Measurements from ENCODE around the gene LIPI. TPM values are rescaled to one million over a fixed set of nuclear protein-coding genes. Genes with fewer than 3 reads are reported as not detected.

LIPI gene
- total RNA-seq, 1 experiment from 2014 or later: not detected

- H3K9ac ChIP-seq (ENCODE audit: extremely low read depth, insufficient read length, low read length): no peak overlapping the region
- no peak overlapping the region for H2AFZ ChIP-seq (ENCODE audit: low read length)
- H3K36me3 Mint-ChIP-seq (ENCODE audit: insufficient read depth in 1 of 3, low read depth in 3 of 3): peaks cover 10 to 24% (median 10%) of the 10 kb centered on the region in 3 experiments
- H4K91ac ChIP-seq (ENCODE audit: insufficient read length, low read depth, low read length): no peak overlapping the region
- H4K5ac ChIP-seq (ENCODE audit: insufficient read length, low read depth, low read length): no peak overlapping the region
- peaks cover 0 to 7% of the 10 kb centered on the region in 2 experiments; a peak in 2 of 4 replicates for H3K4me1 Mint-ChIP-seq
- H3K27me3 Mint-ChIP-seq (ENCODE audit: low read depth): no peaks in the 10 kb centered on the region; the same call in 1 of the 2 replicates
- no peak overlapping the region for H3K4me2 ChIP-seq (ENCODE audit: insufficient read depth, insufficient read length, low read length)
- no peak overlapping the region for H2BK20ac ChIP-seq (ENCODE audit: low read depth, low read length, poor library complexity, severe bottlenecking)
- no peaks in the 10 kb centered on the region for H3K79me1 ChIP-seq (ENCODE audit: insufficient read depth, low read depth, low read length, poor library complexity, severe bottlenecking)
- no peak overlapping the region for H4K8ac ChIP-seq (replicated peaks; ENCODE audit: insufficient read length, low read depth, low read length)
- H3K4ac ChIP-seq (ENCODE audit: low read depth, low read length): no peak overlapping the region
- no peak overlapping the region for H3K27ac ChIP-seq (ENCODE audit: insufficient read length, low read depth, low read length)
- no peak overlapping the region for H2BK120ac ChIP-seq (ENCODE audit: low read depth, low read length, poor library complexity, severe bottlenecking)
- peaks cover 59 to 64% of the 10 kb centered on the region in 2 experiments for H3K9me3 Mint-ChIP-seq
- no peak overlapping the region for H2AK5ac ChIP-seq (ENCODE audit: insufficient read length, low read length)
- no peak for DNase-seq
- H3K27me3 ChIP-seq (ENCODE audit: insufficient read depth, low read length): no peaks in the 10 kb centered on the region
- no peak overlapping the region for H3K4me3 Mint-ChIP-seq
- no peaks in the 10 kb centered on the region for H3K4me1 ChIP-seq (ENCODE audit: insufficient read depth, low read length)
- no CpG with 5 or more reads among the region's 35 CpGs for WGBS (ENCODE audit: extremely low coverage, insufficient read length, low lambda C conversion rate)
- H2BK15ac ChIP-seq (ENCODE audit: low read depth, low read length): no peak overlapping the region
- no peak overlapping the region for H3T11ph ChIP-seq (ENCODE audit: low read length)
- H4K20me1 ChIP-seq (ENCODE audit: control insufficient read depth, insufficient read depth, insufficient read length): no peaks in the 10 kb centered on the region
- no peak overlapping the region for H3K18ac ChIP-seq (ENCODE audit: insufficient read length, low read depth, low read length)
- no peak overlapping the region for H3K27ac Mint-ChIP-seq
- no peak overlapping the region for H3K56ac ChIP-seq (ENCODE audit: insufficient read length, low read depth, low read length)
- no peak for TF ChIP-seq CTCF (conservative IDR thresholded peaks at IDR 0.05)
- H3K23me2 ChIP-seq (ENCODE audit: insufficient read length, low read depth, low read length, poor library complexity, severe bottlenecking): no peaks in the 10 kb centered on the region
- H3K79me2 ChIP-seq (ENCODE audit: insufficient read depth, low read length): no peaks in the 10 kb centered on the region
- no peak overlapping the region; the same call in 1 of the 2 replicates for H3K14ac ChIP-seq (ENCODE audit: insufficient read depth, low read length)
- H2BK12ac ChIP-seq (ENCODE audit: insufficient read length, low read depth, low read length): no peak overlapping the region
- H2BK5ac ChIP-seq (ENCODE audit: insufficient read length, low read length): no peak overlapping the region
- no peak overlapping the region for H3K23ac ChIP-seq (ENCODE audit: insufficient read length, low read depth, low read length)
- H3K9me3 ChIP-seq (ENCODE audit: control insufficient read depth, low read depth, low read length): no peaks in the 10 kb centered on the region
These were observed 126.7 kb downstream of the LIPI start for GRCh38 chr21:14084068-14084501.
